Peyer's patch (tissue), 4 donors: ENCODE results near the gene ATG101. TPM values are rescaled to one million over a fixed set of nuclear protein-coding genes. Genes with fewer than 3 reads are reported as not detected.
A peak's percentile ranks its signal among the peaks of the same experiment; 100 is the strongest.

ENCODE experiments used
- DNase-seq, 3 donors: peaks; one replicate each; pipeline ENCODE4 v3.0.0-alpha.2; 2017 to 2019
- H3K27ac ChIP-seq, 4 donors: fragments of 200-600 bp; sonication (generic); one replicate each; pipeline ENCODE4 v1.5.1; 2016 to 2019
- H3K27me3 ChIP-seq, 2 donors: fragments of 200-600 bp; sonication (generic); one replicate each; pipeline ENCODE4 v1.5.1; 2019
- H3K36me3 ChIP-seq, 3 donors: fragments of 200-600 bp; sonication (generic); one replicate each; pipeline ENCODE4 v1.5.1; 2016 to 2019
- H3K4me1 ChIP-seq, 4 donors: fragments of 200-600 bp; sonication (generic); one replicate each; pipeline ENCODE4 v1.5.1; 2016 to 2019
- H3K4me3 ChIP-seq, 4 donors: fragments of 200-600 bp; sonication (generic); 1 replicate in 3 of 4; 2 replicates in 1 of 4; pipeline ENCODE4 v1.5.1; 2016 to 2019; ENCODE audit warnings: mild to moderate bottlenecking in 1 of 4
- H3K9me3 ChIP-seq, 4 donors: fragments of 200-600 bp; sonication (generic); one replicate each; pipeline ENCODE4 v1.5.1; 2016 to 2019; ENCODE audit warnings: mild to moderate bottlenecking in 1 of 4
- CTCF ChIP-seq, 6 experiments: fragments of 450-650 bp in 4 of 6; fragments of 200-600 bp in 2 of 6; sonication (generic) in 1 of 6; IDR thresholded peaks; one replicate each; pipeline ENCODE4 v1.5.1; 2017 to 2019; ENCODE audit warnings: antibody characterized with exemption in 6 of 6, mild to moderate bottlenecking in 3 of 6, moderate library complexity in 1 of 6
- POLR2A ChIP-seq, 2 donors: fragments of 450-650 bp; IDR thresholded peaks; one replicate each; pipeline ENCODE4 v1.5.1; 2017; ENCODE audit warnings: antibody characterized with exemption in 2 of 2, mild to moderate bottlenecking in 2 of 2, moderate library complexity in 2 of 2
- total RNA-seq, 4 donors: library from RNA; depleted of rRNA; stranded (reverse); fragments of >200 nt; gene quantifications; one replicate each; pipeline ENCODE4 v1.1.0, GENCODE V29; 2016

ATG101 gene
- total RNA-seq, 4 donors from 2014 or later = 31.5 to 39.6 (median 33.9) TPM

- Histone ChIP-seq H3K9me3 (no peaks in the 10 kb centered on the region), H3K36me3 (peaks cover 0 to under 1% (median 0%) of the 10 kb centered on the region in 3 donors), H3K4me3 (no peak overlapping the region), H3K4me1 (no peaks in the 10 kb centered on the region), H3K27me3 (no peaks in the 10 kb centered on the region), H3K27ac (peak overlapping the region in 3 of 4 donors; percentile 6 to 50 (median 39))
- TF ChIP-seq CTCF (IDR thresholded peaks at IDR 0.05) (no peak), POLR2A (IDR thresholded peaks at IDR 0.05) (no peak)
- no peak for DNase-seq
These were observed 5.7 kb upstream of the ATG101 start for GRCh38 chr12:52063981-52064649.

GRCh38 chr12:52066346-52067080 lies 3.3 kb upstream of the ATG101 start:
- no peaks in the 10 kb centered on the region for H3K27me3 ChIP-seq
- no peak overlapping the region for H3K27ac ChIP-seq
- no peaks in the 10 kb centered on the region for H3K9me3 ChIP-seq
- DNase-seq = no peak
- TF ChIP-seq POLR2A (IDR thresholded peaks at IDR 0.05) (no peak), CTCF (IDR thresholded peaks at IDR 0.05) (no peak)
- H3K36me3 ChIP-seq = no peaks in the 10 kb centered on the region
- peaks cover 0 to 12% (median 7%) of the 10 kb centered on the region in 4 donors for H3K4me1 ChIP-seq
- H3K4me3 ChIP-seq = no peak overlapping the region

GRCh38 chr12:52067081-52067374 lies 2.8 kb upstream of the ATG101 start:
- Histone ChIP-seq H3K36me3 (no peaks in the 10 kb centered on the region), H3K4me1 (peaks cover 0 to 15% (median 7%) of the 10 kb centered on the region in 4 donors), H3K27ac (no peak overlapping the region), H3K4me3 (no peak overlapping the region), H3K9me3 (no peaks in the 10 kb centered on the region), H3K27me3 (no peaks in the 10 kb centered on the region)
- no peak for DNase-seq
- TF ChIP-seq POLR2A (IDR thresholded peaks at IDR 0.05) = no peak
- no peak for TF ChIP-seq CTCF (IDR thresholded peaks at IDR 0.05)

- TF ChIP-seq POLR2A (IDR thresholded peaks at IDR 0.05) (no peak), CTCF (IDR thresholded peaks at IDR 0.05) (no peak)
- H3K36me3 ChIP-seq = peaks cover 0 to 23% (median 0%) of the 10 kb centered on the region in 3 donors
These were observed 577 bp downstream of the ATG101 start for GRCh38 chr12:52070185-52070925.

GRCh38 chr12:52073531-52074381 lies 4.0 kb downstream of the ATG101 start:
- peak in 2 of 3 donors; percentile 25 to 50 for DNase-seq
- TF ChIP-seq CTCF (IDR thresholded peaks at IDR 0.05) (no peak), POLR2A (IDR thresholded peaks at IDR 0.05) (no peak)
- H3K4me3 ChIP-seq = no peak overlapping the region
- H3K27ac ChIP-seq = no peak overlapping the region
- peaks cover 0 to 15% (median 7%) of the 10 kb centered on the region in 4 donors for H3K4me1 ChIP-seq
- H3K9me3 ChIP-seq = no peaks in the 10 kb centered on the region
- H3K27me3 ChIP-seq = no peaks in the 10 kb centered on the region
- H3K36me3 ChIP-seq = peaks cover 0 to 51% (median 0%) of the 10 kb centered on the region in 3 donors

More at GRCh38 chr12:52070185-52070925, 577 bp downstream of the ATG101 start:
- peaks cover 0 to 15% (median 7%) of the 10 kb centered on the region in 4 donors for H3K4me1 ChIP-seq
- no peaks in the 10 kb centered on the region for H3K27me3 ChIP-seq
- H3K9me3 ChIP-seq = no peaks in the 10 kb centered on the region
- peak overlapping the region; percentile 77 to 93 (median 80) for H3K4me3 ChIP-seq
- no peak for DNase-seq
- peak overlapping the region; percentile 79 to 91 (median 84) for H3K27ac ChIP-seq
